NCI-H446 (cell line): ENCODE measurements around the gene NFYC.

Experiments
- DNase-seq, 2 experiments: peaks; one replicate each; lab custom pipeline; 2025; lab: John Stamatoyannopoulos, UW

Gene NFYC

DNA sequence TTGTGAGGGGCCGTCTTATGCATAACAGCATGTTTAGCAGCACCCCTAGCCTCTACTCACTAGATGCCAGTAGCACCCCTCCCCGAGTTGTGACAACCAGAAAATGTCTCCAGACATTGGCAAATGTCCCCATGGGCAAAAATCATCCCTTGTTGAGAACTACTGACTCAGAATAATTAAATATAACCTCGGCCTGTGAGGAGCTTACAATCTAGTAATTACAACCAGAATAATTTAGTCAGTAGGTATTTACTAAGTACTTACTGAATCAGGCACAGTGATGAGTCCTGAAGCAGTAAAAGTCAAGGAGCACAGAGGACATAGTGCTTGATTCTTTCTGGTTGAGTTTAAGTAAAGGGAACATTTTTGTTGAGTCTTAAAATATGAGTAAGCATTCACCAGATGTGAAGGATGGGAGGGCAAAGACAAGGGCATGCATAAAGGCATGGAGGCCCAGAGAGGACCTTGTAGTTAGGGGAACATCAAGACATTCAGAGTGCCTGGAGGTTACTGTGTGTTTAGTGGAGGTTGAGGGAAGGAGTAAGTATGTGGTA is 48.0 kb downstream of the NFYC start:
- no peak for DNase-seq

DNA sequence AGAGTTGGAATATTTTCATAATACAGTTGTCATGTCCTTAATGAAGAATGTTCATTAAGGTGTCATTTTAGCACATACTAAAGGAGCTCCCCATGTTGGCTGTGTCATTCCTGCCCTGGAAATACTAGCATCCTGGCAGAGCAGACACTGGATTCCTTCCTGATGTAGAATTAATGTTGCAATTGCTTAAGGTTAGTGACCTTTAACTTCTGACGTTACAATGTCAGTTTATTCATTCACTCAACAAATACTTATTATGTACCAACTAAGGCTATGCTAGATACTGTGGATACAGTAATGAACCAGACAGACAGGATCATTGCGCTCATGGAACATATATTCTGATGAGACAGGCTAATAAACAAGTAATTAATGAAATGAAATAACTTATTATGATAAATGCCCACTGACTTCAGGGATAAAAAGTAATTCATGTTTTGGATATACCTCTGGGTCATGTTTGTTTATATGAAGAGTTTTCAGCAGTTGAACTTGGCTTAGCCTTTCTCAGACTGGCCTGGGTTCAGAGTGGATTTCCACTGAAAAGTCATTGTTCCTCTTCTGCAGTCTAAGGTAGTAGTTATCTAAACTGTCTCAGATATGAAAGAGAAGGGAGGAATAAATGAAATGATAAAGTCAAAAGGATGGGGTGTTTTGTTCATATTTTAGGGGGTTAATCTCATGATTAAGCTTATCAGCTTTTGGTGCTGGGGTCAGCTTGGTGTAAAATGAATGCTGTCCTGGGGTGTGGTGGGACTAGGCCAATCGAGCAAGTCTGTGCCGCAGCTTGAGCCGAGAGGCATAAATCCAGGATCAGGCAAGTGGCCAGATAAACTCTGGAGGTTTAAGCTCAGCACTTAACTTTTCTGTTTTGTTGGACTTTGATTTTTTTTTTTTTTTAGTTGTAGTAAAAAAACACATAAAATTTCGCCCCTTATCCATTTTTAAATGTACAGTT is 48.8 kb downstream of the NFYC start:
- DNase-seq: no peak

DNA sequence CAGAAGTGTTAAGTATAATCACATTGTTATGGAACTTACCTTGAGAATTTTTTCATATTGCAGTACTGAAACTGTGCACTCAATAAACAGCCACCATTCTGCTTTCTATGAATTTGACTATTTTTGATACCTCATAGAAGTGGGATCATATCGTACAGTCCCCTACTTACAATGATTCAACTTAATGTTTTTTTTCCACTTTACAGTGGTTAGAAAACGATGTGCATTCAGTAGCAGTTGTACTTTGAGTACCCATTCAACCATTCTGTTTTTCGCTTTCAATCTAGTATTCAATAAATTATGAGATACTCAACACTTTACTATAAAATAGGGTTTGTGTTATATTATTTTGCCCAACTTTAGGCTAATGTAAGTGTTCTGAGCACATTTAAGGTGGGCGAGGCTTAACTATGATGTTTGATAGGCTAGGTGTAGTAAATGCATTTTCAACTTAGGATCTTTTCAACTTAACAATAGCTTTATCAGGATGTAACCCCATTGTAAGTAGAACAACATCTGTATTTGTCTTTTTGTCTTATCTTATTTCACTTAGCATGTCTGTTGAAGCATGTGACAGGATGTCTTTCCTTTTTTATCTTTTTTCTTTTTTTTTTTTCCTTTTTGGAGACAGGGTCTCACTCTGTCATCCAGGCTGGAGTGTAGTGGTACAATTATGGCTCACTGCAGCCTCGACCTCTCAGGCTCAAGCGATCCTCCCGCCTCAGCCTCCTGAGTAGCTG is 49.7 kb downstream of the NFYC start:
- DNase-seq: no peak

- no peak for DNase-seq
Observed at GRCh38 chr1:40742363-40743061, 51.0 kb downstream of the NFYC start.

- no peak for DNase-seq
Observed at GRCh38 chr1:40743452-40743851, 51.9 kb downstream of the NFYC start.

- DNase-seq: no peak
Observed at GRCh38 chr1:40743860-40744259, 52.4 kb downstream of the NFYC start.

GRCh38 chr1:40745176-40745575 is 53.7 kb downstream of the NFYC start:
- DNase-seq: no peak

- DNase-seq: no peak
Observed at GRCh38 chr1:40746344-40747090, 55.0 kb downstream of the NFYC start.

DNA sequence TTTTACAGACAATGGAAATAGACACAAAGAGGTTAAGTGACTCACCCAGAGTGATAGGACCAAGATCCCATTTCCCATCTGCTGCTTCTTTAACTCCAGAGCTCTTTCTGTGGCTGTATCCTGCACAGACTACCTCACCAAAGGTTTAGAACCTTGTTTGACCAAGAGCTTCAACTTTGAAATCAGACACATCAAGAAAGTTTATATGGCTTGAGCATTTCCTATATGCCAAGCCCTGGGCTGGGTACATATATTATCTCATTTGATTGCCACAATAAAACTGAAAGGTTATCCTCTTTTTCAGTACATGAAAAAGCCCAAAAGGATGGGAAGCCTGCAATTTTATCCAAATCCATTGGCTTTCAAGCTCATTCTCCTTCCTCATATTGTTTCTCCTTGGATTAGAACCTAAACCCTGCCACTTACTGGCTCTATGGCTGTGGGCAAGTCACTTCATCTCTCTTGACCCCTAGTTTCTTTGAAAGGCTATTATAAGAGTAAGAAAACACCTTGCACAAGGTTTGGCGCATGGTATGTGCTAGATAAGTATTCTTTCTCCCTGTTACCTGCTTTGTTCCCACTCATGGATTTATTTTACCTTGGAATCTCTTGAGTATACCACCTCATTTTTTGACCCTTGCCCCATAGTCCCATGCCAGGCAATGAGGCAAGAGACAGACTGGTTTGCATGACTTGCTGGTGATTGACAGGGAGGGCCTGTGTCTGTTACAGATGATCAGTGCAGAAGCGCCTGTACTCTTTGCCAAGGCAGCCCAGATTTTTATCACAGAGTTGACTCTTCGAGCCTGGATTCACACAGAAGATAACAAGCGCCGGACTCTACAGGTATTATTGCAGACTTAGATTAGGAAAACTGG is 57.6 kb downstream of the NFYC start:
- DNase-seq: no peak

DNA sequence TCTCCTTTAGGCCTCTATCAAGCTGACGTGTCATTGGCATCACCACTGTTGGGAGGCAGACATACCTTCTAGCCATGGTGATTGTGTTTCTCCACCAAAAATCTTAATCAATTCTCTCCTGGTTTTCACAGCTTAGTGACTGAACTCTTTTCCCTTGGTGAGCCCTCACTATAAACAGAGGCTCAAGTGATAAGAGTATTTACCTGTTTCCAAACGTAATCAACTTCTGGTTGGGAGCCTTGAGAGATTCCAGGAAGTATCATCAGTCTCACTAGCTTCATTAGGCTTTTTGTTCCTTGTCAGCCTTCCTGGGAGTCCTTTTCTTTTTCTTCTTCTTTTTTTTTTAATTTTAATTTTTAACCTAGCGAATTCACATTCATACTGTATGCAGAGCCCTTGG is 58.3 kb downstream of the NFYC start:
- no peak for DNase-seq

DNA sequence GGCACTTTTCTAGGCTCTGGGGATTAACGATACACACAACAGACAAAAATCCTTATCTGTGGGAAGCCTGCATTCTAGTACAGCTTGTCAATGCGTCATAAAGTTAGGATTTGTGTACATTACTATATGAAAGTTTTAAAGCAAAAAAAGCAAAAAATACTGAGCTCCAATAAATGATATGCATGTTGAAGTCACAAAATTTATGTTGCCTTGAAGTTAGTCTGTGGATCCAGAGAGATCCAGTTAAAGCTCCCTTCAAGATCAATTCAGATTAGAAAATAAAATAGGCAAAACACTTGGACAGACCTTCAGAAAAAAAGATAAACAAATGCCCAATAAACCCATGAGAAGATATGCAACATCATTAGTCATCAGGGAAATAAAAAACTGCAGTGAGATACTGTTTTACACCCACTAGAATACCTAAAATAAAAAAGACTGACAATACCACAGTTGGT is 59.0 kb downstream of the NFYC start:
- no peak for DNase-seq

- no peak for DNase-seq
Observed at GRCh38 chr1:40751802-40752201, 60.3 kb downstream of the NFYC start.

DNA sequence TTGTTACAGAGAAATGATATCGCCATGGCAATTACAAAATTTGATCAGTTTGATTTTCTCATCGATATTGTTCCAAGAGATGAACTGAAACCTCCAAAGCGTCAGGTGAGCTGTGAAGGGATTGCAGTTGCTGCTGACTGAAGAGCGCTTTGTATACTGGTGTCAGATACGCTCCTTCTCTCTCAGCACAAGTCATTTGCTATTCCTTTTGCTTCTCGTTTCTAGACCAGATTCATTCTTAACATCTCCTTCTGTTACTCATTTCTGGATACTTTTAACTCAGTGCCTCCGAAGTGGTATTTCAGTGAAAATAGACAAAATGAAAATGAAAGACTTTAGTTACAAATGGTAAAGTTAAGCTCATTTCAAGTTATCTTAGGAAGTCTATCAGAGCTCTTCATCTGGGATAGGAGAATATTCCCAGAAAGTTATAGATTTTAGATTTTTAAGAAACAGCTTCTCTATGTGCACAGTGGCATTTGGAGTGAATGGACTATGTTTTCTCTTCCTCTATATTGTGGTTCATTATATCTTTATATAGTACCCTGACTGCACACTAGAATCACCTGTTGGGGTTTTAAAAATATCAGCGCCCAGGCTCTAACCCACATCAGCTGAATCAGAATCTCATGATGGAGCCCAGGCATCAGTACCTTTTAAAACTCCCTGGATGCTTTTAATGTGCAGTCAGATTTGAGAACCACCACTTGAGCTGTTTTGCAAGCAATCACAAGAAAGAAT is 61.8 kb downstream of the NFYC start:
- no peak for DNase-seq

GRCh38 chr1:40754201-40754600 is 62.7 kb downstream of the NFYC start:
- DNase-seq: no peak

- DNase-seq: no peak
Observed at GRCh38 chr1:40755067-40755466, 63.6 kb downstream of the NFYC start.

GRCh38 chr1:40756523-40756922 is 65.0 kb downstream of the NFYC start:
- DNase-seq: no peak

DNA sequence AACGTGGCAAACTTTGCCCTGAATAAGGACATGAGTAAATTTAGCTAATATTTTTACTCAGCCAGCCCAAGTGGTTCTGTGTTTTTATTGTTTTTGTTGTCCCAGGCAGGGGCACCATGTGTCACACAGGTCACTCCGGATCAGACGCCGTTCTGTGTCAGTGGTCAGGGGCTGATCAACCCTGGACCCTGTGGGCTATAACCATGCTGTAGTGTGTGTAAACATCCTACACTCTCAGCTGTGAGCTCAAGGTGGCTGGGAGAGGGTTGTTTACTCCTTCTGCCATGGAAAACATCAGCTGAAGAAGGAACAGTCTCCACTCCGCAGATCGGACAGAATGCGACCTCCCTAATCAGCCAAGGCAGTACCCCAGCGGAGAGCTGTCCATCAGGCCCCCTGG is 65.6 kb downstream of the NFYC start:
- no peak for DNase-seq

GRCh38 chr1:40758004-40758403 is 66.5 kb downstream of the NFYC start:
- DNase-seq: no peak

DNA sequence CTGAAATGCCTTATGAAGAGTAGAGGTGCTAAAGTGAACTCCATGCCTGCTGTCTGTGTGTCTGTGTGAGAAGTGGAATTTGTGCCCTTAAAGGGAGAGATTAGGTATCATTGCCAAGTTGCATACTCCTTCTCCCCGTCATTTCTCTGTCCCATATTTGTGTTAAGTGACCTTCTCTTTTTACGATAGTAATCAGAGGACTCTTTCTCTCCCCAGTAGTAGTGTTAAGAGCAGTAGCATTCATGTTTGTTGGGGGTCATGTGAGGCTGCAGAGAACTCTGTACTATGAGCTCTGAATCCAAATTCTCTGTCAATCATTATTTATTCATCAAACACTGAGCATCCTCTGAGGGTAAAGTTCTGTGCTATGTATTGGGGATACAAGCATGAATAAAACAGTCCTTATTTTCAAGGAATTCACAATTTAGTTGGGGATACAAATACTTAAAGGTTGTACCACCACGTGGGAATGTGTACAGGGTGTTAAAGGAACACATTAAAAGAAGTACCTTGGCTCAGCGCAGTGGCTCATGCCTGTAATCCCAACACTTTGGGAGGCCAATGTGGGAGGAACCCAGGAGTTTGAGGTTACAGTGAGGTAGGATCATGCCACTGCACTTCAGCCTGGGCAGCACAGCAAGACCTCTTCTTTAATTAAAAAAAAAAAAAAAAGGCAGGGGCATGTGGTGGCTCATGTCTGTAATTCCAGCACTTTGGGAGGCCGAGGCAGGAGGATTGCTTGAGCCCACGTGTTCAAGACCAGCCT is 67.3 kb downstream of the NFYC start:
- DNase-seq: no peak
